ENCODE data around the gene ARRDC1.

Gene ARRDC1

DNA sequence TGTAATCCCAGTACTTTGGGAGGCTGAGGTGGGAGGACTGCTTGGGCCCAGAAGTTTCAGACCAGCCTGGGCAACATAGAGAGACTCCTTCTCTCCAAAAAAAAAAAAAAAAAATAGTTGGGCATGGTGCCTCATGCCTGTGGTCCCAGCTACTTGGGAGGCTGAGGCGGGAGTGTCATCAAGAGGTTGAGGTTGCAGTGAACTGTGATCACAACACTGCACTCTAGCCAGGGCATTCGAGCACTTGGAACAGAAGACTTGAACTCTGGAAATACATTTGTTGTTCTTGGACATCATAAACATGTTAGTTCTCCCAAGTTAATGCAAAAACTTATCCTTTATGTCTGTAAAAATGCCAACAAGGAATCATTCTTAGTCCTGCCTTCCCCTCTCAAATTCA is 42.9 kb downstream of the ARRDC1 start:
- Histone ChIP-seq H3K4me3 (replicated peaks; ENCODE audit: insufficient read depth, low read length) (no peak overlapping the region), H3K27ac (replicated peaks) (no peak overlapping the region), H3K27me3 (ENCODE audit: insufficient read depth, poor library complexity, severe bottlenecking) (no peaks in the 10 kb centered on the region)
- TF ChIP-seq, protein P1, sequence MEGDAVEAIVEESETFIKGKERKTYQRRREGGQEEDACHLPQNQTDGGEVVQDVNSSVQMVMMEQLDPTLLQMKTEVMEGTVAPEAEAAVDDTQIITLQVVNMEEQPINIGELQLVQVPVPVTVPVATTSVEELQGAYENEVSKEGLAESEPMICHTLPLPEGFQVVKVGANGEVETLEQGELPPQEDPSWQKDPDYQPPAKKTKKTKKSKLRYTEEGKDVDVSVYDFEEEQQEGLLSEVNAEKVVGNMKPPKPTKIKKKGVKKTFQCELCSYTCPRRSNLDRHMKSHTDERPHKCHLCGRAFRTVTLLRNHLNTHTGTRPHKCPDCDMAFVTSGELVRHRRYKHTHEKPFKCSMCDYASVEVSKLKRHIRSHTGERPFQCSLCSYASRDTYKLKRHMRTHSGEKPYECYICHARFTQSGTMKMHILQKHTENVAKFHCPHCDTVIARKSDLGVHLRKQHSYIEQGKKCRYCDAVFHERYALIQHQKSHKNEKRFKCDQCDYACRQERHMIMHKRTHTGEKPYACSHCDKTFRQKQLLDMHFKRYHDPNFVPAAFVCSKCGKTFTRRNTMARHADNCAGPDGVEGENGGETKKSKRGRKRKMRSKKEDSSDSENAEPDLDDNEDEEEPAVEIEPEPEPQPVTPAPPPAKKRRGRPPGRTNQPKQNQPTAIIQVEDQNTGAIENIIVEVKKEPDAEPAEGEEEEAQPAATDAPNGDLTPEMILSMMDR (IDR thresholded peaks at IDR 0.05; ENCODE audit: insufficient read depth, low read length) = no peak
- TF ChIP-seq, protein P2, sequence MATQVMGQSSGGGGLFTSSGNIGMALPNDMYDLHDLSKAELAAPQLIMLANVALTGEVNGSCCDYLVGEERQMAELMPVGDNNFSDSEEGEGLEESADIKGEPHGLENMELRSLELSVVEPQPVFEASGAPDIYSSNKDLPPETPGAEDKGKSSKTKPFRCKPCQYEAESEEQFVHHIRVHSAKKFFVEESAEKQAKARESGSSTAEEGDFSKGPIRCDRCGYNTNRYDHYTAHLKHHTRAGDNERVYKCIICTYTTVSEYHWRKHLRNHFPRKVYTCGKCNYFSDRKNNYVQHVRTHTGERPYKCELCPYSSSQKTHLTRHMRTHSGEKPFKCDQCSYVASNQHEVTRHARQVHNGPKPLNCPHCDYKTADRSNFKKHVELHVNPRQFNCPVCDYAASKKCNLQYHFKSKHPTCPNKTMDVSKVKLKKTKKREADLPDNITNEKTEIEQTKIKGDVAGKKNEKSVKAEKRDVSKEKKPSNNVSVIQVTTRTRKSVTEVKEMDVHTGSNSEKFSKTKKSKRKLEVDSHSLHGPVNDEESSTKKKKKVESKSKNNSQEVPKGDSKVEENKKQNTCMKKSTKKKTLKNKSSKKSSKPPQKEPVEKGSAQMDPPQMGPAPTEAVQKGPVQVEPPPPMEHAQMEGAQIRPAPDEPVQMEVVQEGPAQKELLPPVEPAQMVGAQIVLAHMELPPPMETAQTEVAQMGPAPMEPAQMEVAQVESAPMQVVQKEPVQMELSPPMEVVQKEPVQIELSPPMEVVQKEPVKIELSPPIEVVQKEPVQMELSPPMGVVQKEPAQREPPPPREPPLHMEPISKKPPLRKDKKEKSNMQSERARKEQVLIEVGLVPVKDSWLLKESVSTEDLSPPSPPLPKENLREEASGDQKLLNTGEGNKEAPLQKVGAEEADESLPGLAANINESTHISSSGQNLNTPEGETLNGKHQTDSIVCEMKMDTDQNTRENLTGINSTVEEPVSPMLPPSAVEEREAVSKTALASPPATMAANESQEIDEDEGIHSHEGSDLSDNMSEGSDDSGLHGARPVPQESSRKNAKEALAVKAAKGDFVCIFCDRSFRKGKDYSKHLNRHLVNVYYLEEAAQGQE (IDR thresholded peaks at IDR 0.05; ENCODE audit: insufficient replicate concordance, low read depth) = no peak
- TF ChIP-seq GABPA (IDR thresholded peaks at IDR 0.05; ENCODE audit: low read depth) = no peak
- no peak for DNase-seq (ENCODE audit: low read depth in 1 of 2, low spot score in 1 of 2)

DNA sequence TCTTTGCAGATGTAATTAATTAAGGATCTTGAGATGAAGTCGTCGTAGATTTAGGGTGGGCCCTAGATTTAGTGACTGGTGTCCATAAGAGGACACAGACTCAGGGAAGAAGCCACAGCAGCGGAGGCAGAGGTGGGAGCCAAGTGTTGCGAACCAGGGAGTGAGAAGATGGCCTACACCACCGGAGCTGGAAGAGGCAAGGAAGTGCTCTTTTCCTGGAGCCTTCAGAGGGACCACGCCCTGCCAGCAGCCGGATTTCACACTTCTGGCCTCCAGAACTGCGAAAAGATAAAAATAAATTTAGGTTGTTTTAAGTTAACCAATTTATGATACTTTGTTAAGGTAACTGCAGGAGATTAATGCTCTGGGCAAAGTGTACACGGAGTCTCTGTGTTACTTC is 44.1 kb downstream of the ARRDC1 start:
- Histone ChIP-seq H3K27ac (replicated peaks) (no peak overlapping the region), H3K27me3 (ENCODE audit: insufficient read depth, poor library complexity, severe bottlenecking) (no peaks in the 10 kb centered on the region), H3K4me3 (replicated peaks; ENCODE audit: insufficient read depth, low read length) (no peak overlapping the region)
- DNase-seq (ENCODE audit: low read depth in 1 of 2, low spot score in 1 of 2) = no peak
- TF ChIP-seq, protein P1 (IDR thresholded peaks at IDR 0.05; ENCODE audit: insufficient read depth, low read length) = no peak

DNA sequence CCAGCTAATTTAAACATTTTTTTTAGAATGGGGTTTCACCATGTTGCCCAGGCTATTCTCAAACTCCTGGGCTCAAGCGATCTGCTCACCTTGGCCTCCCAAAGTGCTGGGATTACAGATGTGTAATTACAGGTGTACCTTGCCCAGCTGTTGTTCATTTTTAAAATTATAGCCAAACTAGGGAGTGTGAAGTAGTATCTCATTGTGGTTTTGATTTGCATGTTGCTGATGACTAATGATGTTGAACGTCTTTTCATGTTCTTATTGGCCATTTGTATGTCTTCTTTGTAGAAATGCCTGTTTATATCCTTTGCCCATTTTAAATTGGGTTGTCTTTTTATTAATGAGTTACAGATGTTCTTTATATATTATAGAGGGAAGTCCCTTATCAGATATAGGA is 44.8 kb downstream of the ARRDC1 start:
- H3K27me3 ChIP-seq (ENCODE audit: insufficient read depth, poor library complexity, severe bottlenecking) = no peaks in the 10 kb centered on the region
- no peak overlapping the region for H3K4me3 ChIP-seq (replicated peaks; ENCODE audit: insufficient read depth, low read length)
- H3K27ac ChIP-seq (replicated peaks) = no peak overlapping the region
- TF ChIP-seq SPI1 (IDR thresholded peaks at IDR 0.05; ENCODE audit: borderline replicate concordance, low read depth) (no peak), GABPA (IDR thresholded peaks at IDR 0.05; ENCODE audit: low read depth) (no peak), POLR2AphosphoS5 (IDR thresholded peaks at IDR 0.05; ENCODE audit: low read depth) (no peak)
- TF ChIP-seq, protein P2 (IDR thresholded peaks at IDR 0.05; ENCODE audit: insufficient replicate concordance, low read depth) = no peak
- TF ChIP-seq, protein P1 (IDR thresholded peaks at IDR 0.05; ENCODE audit: insufficient read depth, low read length) = no peak
- DNase-seq (ENCODE audit: low read depth in 1 of 2, low spot score in 1 of 2) = no peak

DNA sequence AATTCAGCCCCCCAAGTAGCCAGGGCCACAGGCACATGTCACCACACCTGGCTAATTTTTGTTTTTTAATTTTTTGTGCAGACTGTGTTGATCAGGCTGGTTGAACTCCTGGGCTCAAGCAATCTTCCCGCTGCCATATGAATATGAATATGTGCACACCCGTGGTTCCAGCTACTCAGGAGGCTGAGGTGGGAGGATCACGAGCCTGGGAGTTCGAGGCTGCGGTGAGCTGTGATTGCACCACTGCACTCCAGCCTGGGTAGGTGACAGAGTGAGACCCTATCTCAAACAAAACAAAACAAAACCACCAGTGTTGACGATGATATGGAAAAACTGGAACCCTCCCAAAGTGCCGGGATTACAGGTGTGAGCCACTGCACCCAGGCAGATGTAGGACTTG is 45.3 kb downstream of the ARRDC1 start:
- Histone ChIP-seq H3K4me3 (replicated peaks; ENCODE audit: insufficient read depth, low read length) (no peak overlapping the region), H3K27me3 (ENCODE audit: insufficient read depth, poor library complexity, severe bottlenecking) (no peaks in the 10 kb centered on the region), H3K27ac (replicated peaks) (no peak overlapping the region)
- TF ChIP-seq POLR2AphosphoS5 (IDR thresholded peaks at IDR 0.05; ENCODE audit: low read depth) = no peak
- no peak for TF ChIP-seq GABPA (IDR thresholded peaks at IDR 0.05; ENCODE audit: low read depth)
- TF ChIP-seq, protein P2 (IDR thresholded peaks at IDR 0.05; ENCODE audit: insufficient replicate concordance, low read depth) = no peak
- no peak for TF ChIP-seq SPI1 (IDR thresholded peaks at IDR 0.05; ENCODE audit: borderline replicate concordance, low read depth)
- TF ChIP-seq, protein P1 (IDR thresholded peaks at IDR 0.05; ENCODE audit: insufficient read depth, low read length) = no peak
- no peak for DNase-seq (ENCODE audit: low read depth in 1 of 2, low spot score in 1 of 2)

Data from HL-60 (cell line).